Heart right ventricle (tissue), 16 donors: ENCODE measurements around the gene WDR33. TPM values are rescaled to one million over a fixed set of nuclear protein-coding genes. Genes with fewer than 3 reads are reported as not detected.

Experiments used
- ATAC-seq, 8 donors: fragments of 200-7000 bp; cut with Tn5 transposase; one replicate each; pipeline ENCODE4 v1.9.1; 2020; ENCODE audit warnings: mild to moderate bottlenecking in 8 of 8, moderate library complexity in 8 of 8, moderate number of reproducible peaks in 1 of 8
- DNase-seq, 2 donors: peaks; one replicate each; pipeline ENCODE4 v3.0.0-alpha.2; 2020
- H3K27ac ChIP-seq, 10 donors: fragments of 200-600 bp; sonication (generic) in 2 of 10; one replicate each; pipeline versions ENCODE4 v1.5.0 to v1.8.0; 2020 to 2022; ENCODE audit warnings: mild to moderate bottlenecking in 3 of 10
- H3K27me3 ChIP-seq, 7 donors: fragments of 200-600 bp; one replicate each; pipeline ENCODE4 v1.8.0; 2021 to 2022; ENCODE audit warnings: mild to moderate bottlenecking in 2 of 7
- H3K36me3 ChIP-seq, 9 donors: fragments of 200-600 bp; sonication (generic) in 1 of 9; one replicate each; pipeline versions ENCODE4 v1.5.0 to v1.8.0; 2020 to 2022; ENCODE audit warnings: mild to moderate bottlenecking in 2 of 9
- H3K4me1 ChIP-seq, 9 donors: fragments of 200-600 bp; sonication (generic) in 1 of 9; one replicate each; pipeline versions ENCODE4 v1.5.0 to v1.8.0; 2020 to 2022; ENCODE audit warnings: mild to moderate bottlenecking in 4 of 9
- H3K4me3 ChIP-seq, 10 donors: fragments of 200-600 bp; sonication (generic) in 2 of 10; one replicate each; pipeline versions ENCODE4 v1.5.0 to v1.8.0; 2020 to 2022; ENCODE audit warnings: mild to moderate bottlenecking in 7 of 10, moderate library complexity in 2 of 10
- H3K9me3 ChIP-seq, 11 donors: fragments of 200-600 bp in 10 of 11; sonication (generic) in 2 of 11; one replicate each; pipeline versions ENCODE4 v1.5.0 to v1.8.0; 2013 to 2022; ENCODE audit warnings: mild to moderate bottlenecking in 2 of 11, control low read depth in 1 of 11, moderate library complexity in 1 of 11
- CTCF ChIP-seq, 9 donors: fragments of 200-600 bp; sonication (generic) in 2 of 9; IDR thresholded peaks; one replicate each; pipeline versions ENCODE4 v1.5.0 to v1.8.0; 2021 to 2022; ENCODE audit warnings: antibody characterized with exemption in 9 of 9, mild to moderate bottlenecking in 5 of 9, moderate library complexity in 1 of 9
- WGBS, 2 donors: extraction: QIAGEN DNeasy Blood & Tissue Kit; methylation state at CpG; one replicate each; pipeline ENCODE4 v1.1.7; 2013; ENCODE audit warnings: inconsistent platforms in 1 of 2; 5-methylcytosine and 5-hydroxymethylcytosine counted together
- intact Hi-C, 10 donors: fragments of 100-400 bp; cut with DNase I; formaldehyde crosslinking; loops; one replicate each; pipeline versions ENCODE4 v1.11.1 to v1.14.2; 2022
- polyA plus RNA-seq, 2 donors: library from polyadenylated mRNA; stranded (reverse); fragments of 200-250 nt; gene quantifications; one replicate each; pipeline ENCODE4 v1.2.3, GENCODE V29; 2013
- total RNA-seq, 10 donors: library from RNA; stranded (reverse); fragmentation: NEBNext Ultra II Directional in 3 of 10; extraction: Animal tissue kit (Norgen Biotek cat#: 25700) in 3 of 10; gene quantifications; one replicate each; pipeline versions ENCODE4 v1.2.1 to v1.2.4, GENCODE V29; 2021 to 2023
- donor health status: Arrhythmogenic right ventricular cardiomyopathy.
- donor health status: ischemic (EF 13 %, LVEDD 7.1; RV severe dilation, severe dysfunction).
- donor health status: healthy with polysubstance abuse.
- donor health status: DM: no; HTN: yes; CAD: no.
- donor health status: DM: no; HTN: no; CAD: no.
- donor health status: ischemic (EF 25% LVEDD 6.9; RV normal size, moderate dysfunction).
- donor health status: ischemic (EF 25% LVEDD 5.7; RV mildly dilated, moderate dysfunction).
- donor health status: healthy.
- donor health status: DM: yes; HTN: yes; CAD: no.
- donor health status: Ischemic cardiomyopathy.
- donor health status: ischemic (EF 35%, LVEDD 5.7; RV mildly dilated, moderate dysfunction).
- donor health status: nonischemic (EF 11% LVEDD 7.7; RV severe dilation, severe dysfunction).
- donor health status: DM: yes; HTN: yes; CAD: no.
- donor health status: PGD.
- donor health status: ischemic (EF 29% LVEDD 5.4; RV normal size, mild dysfunction).
- donor health status: nonischemic (EF 23%, LVEDD 6.1; RV moderate dilation, normal function).

The WDR33 gene
- total and polyA plus RNA-seq, 12 donors: 10.5 to 47.6 (median 42.1) TPM

GRCh38 chr2:127703282-127703681 is 107.7 kb downstream of the WDR33 start:
- TF ChIP-seq CTCF (IDR thresholded peaks at IDR 0.05): no peak
- Histone ChIP-seq H3K27ac (no peak overlapping the region), H3K27me3 (no peaks in the 10 kb centered on the region), H3K36me3 (peaks cover 0 to 53% (median 17%) of the 10 kb centered on the region in 9 donors), H3K9me3 (no peaks in the 10 kb centered on the region), H3K4me3 (peak overlapping the region in 3 of 10 donors; percentile 53 to 74 (median 62)), H3K4me1 (peaks cover 2 to 54% (median 43%) of the 10 kb centered on the region in 9 donors)
- 93 to 94% methylated on average over 5 of the region's 5 CpGs for WGBS, 2 donors
- ATAC-seq: no peak
- intact Hi-C loops: loop anchor here in 6 of 10 donors (5.0 to 10.0 kb wide), 5 partner anchors 102 to 178 kb away; partner anchors contain the start of genes IWS1 (in 4 of the 6) and WDR33 (in 2 of the 6)
- no peak for DNase-seq

- intact Hi-C loops: loop anchor here in 6 of 10 donors (5.0 to 10.0 kb wide), 5 partner anchors 102 to 178 kb away; partner anchors contain the start of genes IWS1 (in 4 of the 6) and WDR33 (in 2 of the 6)
- peaks cover 2 to 52% (median 43%) of the 10 kb centered on the region in 9 donors for H3K4me1 ChIP-seq
Measured at GRCh38 chr2:127702395-127703009, 108.5 kb downstream of the WDR33 start.

GRCh38 chr2:127701651-127702394 is 109.1 kb downstream of the WDR33 start:
- Histone ChIP-seq H3K9me3 (no peaks in the 10 kb centered on the region), H3K27me3 (no peaks in the 10 kb centered on the region), H3K4me1 (peaks cover 2 to 52% (median 43%) of the 10 kb centered on the region in 9 donors), H3K4me3 (peak overlapping the region; percentile 33 to 89 (median 61)), H3K27ac (peak overlapping the region; percentile 78 to 100 (median 95)), H3K36me3 (peaks cover 0 to 38% (median 11%) of the 10 kb centered on the region in 9 donors)
- DNase-seq (peak; percentile 62 to 80), ATAC-seq (peak; percentile 57 to 79 (median 64))
- intact Hi-C loops: loop anchor here in 6 of 10 donors (2.0 to 10.0 kb wide), 7 partner anchors 103 to 177 kb away; partner anchors contain the start of genes IWS1 (in 5 of the 6) and WDR33 (in 3 of the 6)
- WGBS, 2 donors: 0% methylated on average over 106 to 108 of the region's 108 CpGs
- TF ChIP-seq CTCF (IDR thresholded peaks at IDR 0.05): peak in 5 of 9 donors; percentile 25 to 47 (median 39)

More at GRCh38 chr2:127702395-127703009, 108.5 kb downstream of the WDR33 start:
- TF ChIP-seq CTCF (IDR thresholded peaks at IDR 0.05): no peak
- Histone ChIP-seq H3K4me3 (peak overlapping the region in 9 of 10 donors; percentile 53 to 89 (median 62)), H3K27ac (peak overlapping the region; percentile 78 to 100 (median 95)), H3K9me3 (no peaks in the 10 kb centered on the region), H3K27me3 (no peaks in the 10 kb centered on the region), H3K36me3 (peaks cover 0 to 45% (median 11%) of the 10 kb centered on the region in 9 donors)
- DNase-seq (no peak), ATAC-seq (no peak)
- 41 to 42% methylated on average over 19 of the region's 19 CpGs for WGBS, 2 donors

- Histone ChIP-seq H3K27ac (peak within 1 kb of the TSS; percentile 78 to 100 (median 95)), H3K36me3 (peaks cover 0 to 32% (median 9%) of the 10 kb centered on the region in 9 donors), H3K4me3 (peak within 1 kb of the TSS; percentile 33 to 89 (median 61)), H3K27me3 (no peaks in the 10 kb centered on the region), H3K9me3 (no peaks in the 10 kb centered on the region), H3K4me1 (peaks cover 2 to 50% (median 43%) of the 10 kb centered on the region in 9 donors)
- 0 to 1% methylated on average over 44 of the region's 44 CpGs for WGBS, 2 donors
- peak; percentile 93 for DNase-seq
- intact Hi-C loops: loop anchor here in 6 of 10 donors (2.0 to 10.0 kb wide), 7 partner anchors 104 to 176 kb away; partner anchors contain the start of genes IWS1 (in 5 of the 6) and WDR33 (in 3 of the 6)
- TF ChIP-seq CTCF (IDR thresholded peaks at IDR 0.05): no peak
- peak; percentile 87 to 97 (median 94) for ATAC-seq
Measured at GRCh38 chr2:127701193-127701650, 109.7 kb downstream of the WDR33 start, which contains the start of gene SFT2D3. SFT2D3 (plus strand) TSS chr2:127701497; CDS start chr2:127701529, 32 bp downstream.
